NCI-H128 (cell line): ENCODE measurements around the gene CHD5.

ENCODE experiments used
- DNase-seq: peaks from one replicate; lab custom pipeline; 2025; ENCODE audit not compliant: unreplicated experiment; lab: John Stamatoyannopoulos, UW

The CHD5 gene

GRCh38 chr1:6134206-6134605 is 45.9 kb downstream of the CHD5 start:
- no peak for DNase-seq

- no peak for DNase-seq
Measured at GRCh38 chr1:6133146-6133895, 46.8 kb downstream of the CHD5 start.

- DNase-seq: no peak
Measured at GRCh38 chr1:6131561-6131960, 48.6 kb downstream of the CHD5 start.

- no peak for DNase-seq
Measured at GRCh38 chr1:6130596-6130995, 49.5 kb downstream of the CHD5 start.

GRCh38 chr1:6130036-6130435 is 50.1 kb downstream of the CHD5 start:
- DNase-seq: no peak

GRCh38 chr1:6129313-6129712 is 50.8 kb downstream of the CHD5 start:
- DNase-seq: no peak

- DNase-seq: no peak
Measured at GRCh38 chr1:6128276-6129081, 51.6 kb downstream of the CHD5 start.

- DNase-seq: peak; percentile 5
Measured at GRCh38 chr1:6127587-6128163, 52.4 kb downstream of the CHD5 start.

GRCh38 chr1:6126521-6127067 is 53.5 kb downstream of the CHD5 start:
- no peak for DNase-seq

- no peak for DNase-seq
Measured at GRCh38 chr1:6126028-6126427, 54.1 kb downstream of the CHD5 start.

GRCh38 chr1:6125366-6125765 is 54.8 kb downstream of the CHD5 start:
- DNase-seq: no peak

- DNase-seq: no peak
Measured at GRCh38 chr1:6124746-6125365, 55.3 kb downstream of the CHD5 start.

GRCh38 chr1:6124341-6124740 is 55.8 kb downstream of the CHD5 start:
- DNase-seq: no peak

- DNase-seq: no peak
Measured at GRCh38 chr1:6123816-6124215, 56.3 kb downstream of the CHD5 start.

- no peak for DNase-seq
Measured at GRCh38 chr1:6123083-6123482, 57.0 kb downstream of the CHD5 start.

- DNase-seq: no peak
Measured at GRCh38 chr1:6121651-6122370, 58.3 kb downstream of the CHD5 start.

- no peak for DNase-seq
Measured at GRCh38 chr1:6121021-6121421, 59.1 kb downstream of the CHD5 start.

- no peak for DNase-seq
Measured at GRCh38 chr1:6118415-6118814, 61.7 kb downstream of the CHD5 start.

GRCh38 chr1:6117624-6118023 is 62.5 kb downstream of the CHD5 start:
- no peak for DNase-seq

- DNase-seq: no peak
Measured at GRCh38 chr1:6117064-6117463, 63.1 kb downstream of the CHD5 start.

GRCh38 chr1:6116137-6116536 is 64.0 kb downstream of the CHD5 start:
- DNase-seq: no peak
